LNCaP clone FGC (cell line): ENCODE measurements around the gene PFN3.
A peak's percentile ranks its signal among the peaks of the same experiment; 100 is the strongest.
"Not testable (repeated sequence)": the region's sequence is repeated elsewhere in the genome, so short reads cannot be mapped to it uniquely, and the experiment has no call there.

Experiments
- DNase-seq: peaks from one replicate; pipeline ENCODE4 v3.0.0-alpha.2; 2011; ENCODE audit warnings: low read depth
- H3K4me3 ChIP-seq: 2 replicates; pipeline ENCODE4 v1.5.1; 2011; ENCODE audit warnings: mild to moderate bottlenecking, low read depth, low read length, control low read depth
- TF ChIP-seq, protein P1 (sequence below): IDR thresholded peaks from 2 replicates; pipeline ENCODE4 v1.5.1; 2012; ENCODE audit warnings: mild to moderate bottlenecking; ENCODE audit not compliant: control insufficient read depth, insufficient read depth; ENCODE audit errors: extremely low read depth

Gene PFN3

DNA sequence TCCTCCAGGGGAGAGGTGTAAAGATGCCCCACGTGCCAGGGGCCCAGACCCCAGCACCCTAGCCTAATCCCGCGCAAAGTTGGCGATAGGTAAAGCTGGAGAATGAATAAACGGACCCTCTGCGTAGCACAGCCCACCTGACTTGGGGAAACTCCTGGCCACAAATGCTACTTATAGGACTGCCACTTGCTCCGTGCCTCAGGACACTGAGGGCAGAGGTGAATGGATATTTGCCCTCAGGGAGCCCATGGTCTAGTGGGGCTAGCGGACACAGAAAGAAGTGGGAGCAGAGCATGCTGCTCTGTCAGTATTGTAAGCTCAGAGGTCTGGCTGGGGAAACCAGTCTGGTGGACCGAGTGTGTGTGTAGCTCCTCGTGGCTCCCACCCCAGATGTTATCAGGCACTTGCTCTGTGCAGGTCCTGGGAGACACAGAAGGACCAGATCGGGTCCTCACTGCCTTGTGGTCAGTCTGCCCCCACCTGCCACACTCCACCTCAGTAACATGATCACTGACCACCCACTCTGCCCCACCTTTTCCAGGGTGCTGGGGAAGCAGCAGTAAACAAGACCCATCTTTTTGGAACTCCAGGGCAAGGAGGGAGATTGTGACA is 26.9 kb upstream of the PFN3 start:
- no peak for DNase-seq
- TF ChIP-seq, protein P1, sequence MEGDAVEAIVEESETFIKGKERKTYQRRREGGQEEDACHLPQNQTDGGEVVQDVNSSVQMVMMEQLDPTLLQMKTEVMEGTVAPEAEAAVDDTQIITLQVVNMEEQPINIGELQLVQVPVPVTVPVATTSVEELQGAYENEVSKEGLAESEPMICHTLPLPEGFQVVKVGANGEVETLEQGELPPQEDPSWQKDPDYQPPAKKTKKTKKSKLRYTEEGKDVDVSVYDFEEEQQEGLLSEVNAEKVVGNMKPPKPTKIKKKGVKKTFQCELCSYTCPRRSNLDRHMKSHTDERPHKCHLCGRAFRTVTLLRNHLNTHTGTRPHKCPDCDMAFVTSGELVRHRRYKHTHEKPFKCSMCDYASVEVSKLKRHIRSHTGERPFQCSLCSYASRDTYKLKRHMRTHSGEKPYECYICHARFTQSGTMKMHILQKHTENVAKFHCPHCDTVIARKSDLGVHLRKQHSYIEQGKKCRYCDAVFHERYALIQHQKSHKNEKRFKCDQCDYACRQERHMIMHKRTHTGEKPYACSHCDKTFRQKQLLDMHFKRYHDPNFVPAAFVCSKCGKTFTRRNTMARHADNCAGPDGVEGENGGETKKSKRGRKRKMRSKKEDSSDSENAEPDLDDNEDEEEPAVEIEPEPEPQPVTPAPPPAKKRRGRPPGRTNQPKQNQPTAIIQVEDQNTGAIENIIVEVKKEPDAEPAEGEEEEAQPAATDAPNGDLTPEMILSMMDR = no peak
- H3K4me3 ChIP-seq = peak overlapping the region; percentile 77

DNA sequence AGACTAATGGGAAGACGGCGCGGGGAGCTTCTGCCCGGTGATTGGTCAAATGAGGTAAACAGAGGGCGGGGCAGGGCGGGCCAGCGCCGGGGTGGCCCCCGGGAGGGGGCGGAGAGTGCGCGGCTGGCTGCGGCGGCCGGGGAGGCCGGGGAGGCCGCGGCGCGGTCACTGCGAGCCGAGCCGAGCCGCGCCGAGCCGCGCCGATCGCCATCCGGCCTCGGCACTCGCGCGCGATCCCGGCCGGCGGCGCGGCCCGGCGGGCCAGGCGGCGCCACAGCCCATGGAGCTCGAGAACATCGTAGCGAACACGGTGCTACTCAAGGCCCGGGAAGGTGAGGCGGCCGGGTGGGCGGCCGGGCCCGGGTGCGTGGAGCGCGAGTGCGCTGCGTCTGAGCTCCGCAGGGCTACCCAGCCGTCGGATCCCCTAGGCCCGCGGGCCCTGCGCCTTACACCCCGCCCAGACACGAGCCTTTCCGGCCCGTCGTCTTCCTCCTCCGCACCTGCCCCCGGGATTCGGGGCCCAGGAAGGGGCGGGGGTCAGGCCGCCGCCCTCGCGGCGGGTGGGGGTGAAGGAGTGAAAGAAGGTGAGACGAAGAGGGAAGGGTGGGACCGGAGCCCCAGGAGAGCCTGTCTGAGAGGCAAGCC is 26.2 kb upstream of the PFN3 start, which contains the start of gene GRK6:
Gene GRK6, plus strand, starts transcription at position 111 of the 645 bp plus-strand sequence. Its CDS starts 170 bp downstream, at position 281.
- no peak for DNase-seq
- TF ChIP-seq, protein P1 = no peak
- H3K4me3 ChIP-seq = peak within 1 kb of the TSS; percentile 77

DNA sequence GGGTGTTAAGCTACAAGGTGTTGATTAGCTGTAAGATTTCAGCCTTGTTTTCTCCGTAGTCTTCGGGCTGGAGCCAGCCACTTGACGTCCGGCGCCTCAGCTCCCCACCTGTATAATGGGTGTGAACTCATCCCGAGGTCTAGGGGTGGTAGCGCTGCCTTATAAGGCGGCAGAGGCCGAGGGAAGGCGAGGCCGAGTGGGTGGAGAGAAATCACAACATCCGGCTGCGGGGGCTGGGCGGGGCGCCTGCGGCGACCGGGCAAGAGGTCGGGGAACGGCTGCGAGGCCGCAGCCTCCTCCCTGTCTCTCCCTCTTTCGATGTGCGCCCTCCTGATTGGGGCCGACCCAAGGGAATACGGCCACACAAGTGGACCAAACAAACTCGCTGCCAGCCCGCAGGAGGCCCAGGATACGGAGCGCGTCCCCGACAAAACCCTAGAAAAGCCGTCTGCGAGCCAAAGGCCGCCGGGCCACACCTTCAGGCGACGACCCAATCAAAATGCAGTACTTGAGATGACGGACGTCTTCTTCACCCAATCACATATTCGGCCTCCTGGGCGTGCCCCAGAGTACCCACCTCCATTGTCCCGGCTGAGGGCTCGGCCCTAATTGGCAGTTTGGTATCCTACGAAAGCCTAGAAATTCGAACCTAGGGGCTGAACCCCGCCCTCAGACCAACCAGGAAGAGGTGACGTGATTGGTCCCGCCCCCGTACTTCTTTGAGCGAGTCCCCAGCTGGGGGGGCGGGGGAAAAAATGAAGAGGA is 25.5 kb upstream of the PFN3 start:
- TF ChIP-seq, protein P1 = no peak
- DNase-seq = peak; percentile 100
- H3K4me3 ChIP-seq = peak overlapping the region; percentile 55

DNA sequence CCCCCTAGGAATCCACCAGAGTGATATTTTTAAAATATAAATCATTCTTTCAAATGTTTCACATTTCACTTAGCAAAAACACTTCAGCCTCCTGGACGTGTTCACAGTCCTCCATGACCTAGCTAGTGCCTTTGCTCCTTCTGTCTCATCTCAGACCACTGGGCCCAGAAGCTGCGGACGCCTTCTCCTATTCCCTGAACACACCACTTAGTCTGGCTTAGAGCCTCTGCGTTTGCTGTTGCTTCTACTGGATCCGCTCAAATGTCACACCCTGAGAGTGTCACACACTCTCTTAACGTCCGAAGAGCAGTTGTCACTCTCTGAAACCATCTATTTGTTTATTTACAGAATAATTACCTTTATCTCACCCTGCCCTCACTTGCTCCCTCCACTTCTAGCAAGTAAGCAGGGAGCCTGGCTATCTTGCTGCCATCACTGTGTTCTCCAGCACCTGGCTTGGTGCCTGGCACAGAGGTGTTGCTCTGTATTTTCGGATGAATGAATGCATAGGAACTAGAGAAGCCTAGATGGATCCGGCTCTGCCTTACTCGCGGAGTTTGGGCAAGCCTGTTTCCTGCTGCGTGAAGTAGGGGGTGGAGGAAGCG is 24.8 kb upstream of the PFN3 start:
- no peak for DNase-seq
- TF ChIP-seq, protein P1 = no peak
- H3K4me3 ChIP-seq = peak overlapping the region; percentile 55

DNA sequence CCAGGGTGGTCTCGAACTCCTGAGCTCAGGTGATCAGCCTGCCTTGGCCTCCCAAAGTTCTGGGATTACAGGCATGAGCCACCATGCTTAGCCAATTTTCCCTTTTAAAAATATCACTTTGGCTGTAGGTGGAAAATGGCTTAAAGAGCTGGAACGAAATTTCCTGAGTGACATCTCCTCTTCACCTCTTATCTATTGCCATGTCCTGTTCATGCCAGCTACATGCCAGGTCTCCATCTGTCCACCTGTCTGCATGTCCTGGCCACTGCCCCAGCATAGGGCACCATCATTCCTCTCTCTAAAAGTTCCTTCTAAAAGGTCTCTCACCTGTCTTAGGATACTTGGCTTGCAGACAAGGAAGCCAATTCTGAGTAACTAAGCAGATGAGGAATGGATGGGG is 23.2 kb upstream of the PFN3 start:
- DNase-seq = no peak
- H3K4me3 ChIP-seq = no peak overlapping the region
- TF ChIP-seq, protein P1 = no peak

DNA sequence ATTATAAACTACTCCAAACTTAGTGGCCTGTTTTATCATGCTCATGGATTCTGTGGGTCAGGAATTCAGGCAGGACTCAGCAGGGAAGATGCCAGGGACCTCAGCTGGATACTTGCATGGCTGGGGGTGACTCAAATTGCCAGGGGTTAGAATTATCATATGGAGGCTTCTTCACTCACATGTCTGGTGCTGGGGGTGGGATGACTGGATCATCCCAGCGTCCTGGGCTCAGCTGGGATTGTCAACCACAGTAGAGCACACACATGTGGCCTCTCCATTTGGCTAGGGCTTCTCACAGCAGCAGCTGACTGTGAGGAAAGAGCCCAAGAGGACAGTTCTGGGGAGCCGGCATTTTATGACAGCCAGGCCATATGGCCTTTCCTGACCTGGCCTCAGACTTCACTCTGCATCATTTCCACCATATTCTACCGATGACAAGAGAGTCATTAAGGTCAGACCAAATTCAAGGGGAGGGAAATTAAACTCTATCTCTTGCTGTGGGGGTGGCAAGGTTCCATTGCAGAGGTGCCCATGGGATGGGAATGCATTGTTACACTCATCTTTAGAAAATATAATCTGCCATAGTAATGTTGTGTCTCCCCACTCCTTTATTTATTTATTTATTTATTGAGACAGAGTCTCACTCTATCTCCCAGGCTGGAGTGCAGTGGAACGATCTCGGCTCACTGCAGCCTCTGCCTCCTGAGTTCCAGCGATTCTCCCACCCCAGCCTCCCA is 20.8 kb upstream of the PFN3 start:
- H3K4me3 ChIP-seq = no peak overlapping the region
- no peak for DNase-seq
- TF ChIP-seq, protein P1 = no peak

DNA sequence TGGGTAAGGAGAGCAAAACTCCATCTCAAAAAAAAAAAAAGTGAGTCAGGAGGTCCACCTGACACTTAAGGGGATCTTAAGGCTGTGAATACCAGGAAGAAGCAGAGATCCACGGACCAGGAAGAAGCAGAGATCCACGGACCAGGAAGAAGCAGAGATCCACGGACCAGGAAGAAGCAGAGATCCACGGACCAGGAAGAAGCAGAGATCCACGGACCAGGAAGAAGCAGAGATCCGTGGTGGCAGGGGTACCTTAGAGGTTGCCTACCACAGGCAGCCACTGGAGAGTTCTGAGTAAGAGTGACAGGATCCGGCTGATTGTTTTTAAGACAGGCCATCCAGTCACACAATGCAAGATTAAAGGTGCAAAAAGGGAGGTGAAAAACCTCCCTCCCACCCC is 20.0 kb upstream of the PFN3 start:
- DNase-seq, H3K4me3 ChIP-seq: not testable (repeated sequence)
